GM19324 (cell line): Measurements from ENCODE around the gene PSENEN.

Experiments used
- ATAC-seq: cut with Tn5 transposase; IDR thresholded peaks from one replicate; pipeline ENCODE4 v1.9.1; 2021; ENCODE audit warnings: mild to moderate bottlenecking, moderate library complexity; ENCODE audit not compliant: unreplicated experiment, low FRiP score

PSENEN gene

GRCh38 chr19:35745328-35746086, at the start of gene PSENEN, which contains the start of gene U2AF1L4:
TSS of gene PSENEN (plus strand) at chr19:35745651. CDS start at chr19:35745931, 280 bp downstream.
TSS of gene U2AF1L4 (minus strand) at chr19:35745418. CDS start at chr19:35745391, 27 bp downstream.
- peak; percentile 49 for ATAC-seq

GRCh38 chr19:35695895-35696422, 49.5 kb upstream of the PSENEN start:
- no peak for ATAC-seq

GRCh38 chr19:35696835-35697234, 48.6 kb upstream of the PSENEN start:
- ATAC-seq, result no peak

- peak; percentile 94 for ATAC-seq
These were observed 43.0 kb upstream of the PSENEN start for GRCh38 chr19:35702223-35703012.

GRCh38 chr19:35703343-35703742, 42.1 kb upstream of the PSENEN start:
- no peak for ATAC-seq

GRCh38 chr19:35704218-35704617, 41.2 kb upstream of the PSENEN start, which contains the start of gene ZBTB32:
TSS of gene ZBTB32 (plus strand) at chr19:35704558. CDS start at chr19:35714627, 10,069 bp downstream.
- no peak for ATAC-seq

- ATAC-seq, result no peak
These were observed 37.1 kb upstream of the PSENEN start for GRCh38 chr19:35708391-35708790.

- no peak for ATAC-seq
These were observed 34.4 kb upstream of the PSENEN start for GRCh38 chr19:35710784-35711723.

- no peak for ATAC-seq
These were observed 32.6 kb upstream of the PSENEN start for GRCh38 chr19:35712567-35713505.

- ATAC-seq, result no peak
These were observed 32.0 kb upstream of the PSENEN start for GRCh38 chr19:35713506-35713850.

- ATAC-seq, result no peak
These were observed 31.5 kb upstream of the PSENEN start for GRCh38 chr19:35713904-35714495.

GRCh38 chr19:35714601-35715354, 30.7 kb upstream of the PSENEN start:
- no peak for ATAC-seq

- no peak for ATAC-seq
These were observed 30.1 kb upstream of the PSENEN start for GRCh38 chr19:35715355-35715809.

GRCh38 chr19:35715981-35716800, 29.3 kb upstream of the PSENEN start:
- ATAC-seq, result no peak

GRCh38 chr19:35716801-35717664, 28.4 kb upstream of the PSENEN start:
- peak; percentile 77 for ATAC-seq

GRCh38 chr19:35717665-35718344, 27.6 kb upstream of the PSENEN start, which contains the start of gene KMT2B:
TSS of gene KMT2B (plus strand) at chr19:35718003. CDS start at chr19:35718019, 16 bp downstream.
- no peak for ATAC-seq
